Natural killer cell (primary cell): ENCODE results near the gene P3H2. TPM values are rescaled to one million over a fixed set of nuclear protein-coding genes. Genes with fewer than 3 reads are reported as not detected.

Source experiments
- ATAC-seq, 3 donors: fragments of 150-1000 bp in 2 of 3; fragments of 200-7000 bp in 1 of 3; cut with Tn5 transposase; 1 replicate in 1 of 3; 2 replicates in 2 of 3; pipeline ENCODE4 v1.10.0; 2021; ENCODE audit warnings: mild to moderate bottlenecking in 2 of 3, moderate library complexity in 2 of 3
- DNase-seq, 2 donors: peaks; one replicate each; pipeline versions ENCODE4 v3.0.0 to v3.0.0-alpha.2; 2013 to 2021; ENCODE audit warnings: mixed read lengths in 1 of 2
- H3K27ac ChIP-seq: one replicate; pipeline ENCODE4 v1.5.1; 2013; ENCODE audit warnings: mild to moderate bottlenecking, low read length
- H3K27me3 ChIP-seq: one replicate; pipeline ENCODE4 v1.6.1; 2013; ENCODE audit warnings: low read length; ENCODE audit not compliant: control insufficient read depth, insufficient read depth
- H3K36me3 ChIP-seq: one replicate; pipeline ENCODE4 v1.6.1; 2013; ENCODE audit warnings: low read length; ENCODE audit not compliant: control insufficient read depth, insufficient read depth
- H3K4me1 ChIP-seq: one replicate; pipeline ENCODE4 v1.6.1; 2013; ENCODE audit warnings: low read length; ENCODE audit not compliant: control insufficient read depth, insufficient read depth
- H3K4me3 ChIP-seq: one replicate; pipeline ENCODE4 v1.5.1; 2013; ENCODE audit warnings: low read length
- H3K9me3 ChIP-seq: one replicate; pipeline ENCODE4 v1.6.1; 2013; ENCODE audit warnings: low read length; ENCODE audit not compliant: control insufficient read depth, insufficient read depth
- H3K27ac Mint-ChIP-seq, 2 donors: one replicate each; pipeline ENCODE4 v1.8.0; 2022; ENCODE audit warnings: mild to moderate bottlenecking in 2 of 2, mixed read lengths in 2 of 2, moderate library complexity in 1 of 2
- H3K27me3 Mint-ChIP-seq, 2 donors: one replicate each; pipeline ENCODE4 v1.8.0; 2022; ENCODE audit warnings: low read depth in 2 of 2, mixed read lengths in 2 of 2
- H3K36me3 Mint-ChIP-seq: one replicate; pipeline ENCODE4 v1.8.0; 2022; ENCODE audit warnings: mixed read lengths
- H3K4me1 Mint-ChIP-seq, 2 donors: one replicate each; pipeline ENCODE4 v1.8.0; 2022; ENCODE audit warnings: mixed read lengths in 2 of 2
- H3K4me3 Mint-ChIP-seq: one replicate; pipeline ENCODE4 v1.8.0; 2022; ENCODE audit warnings: mild to moderate bottlenecking, moderate library complexity, mixed read lengths
- H3K9me3 Mint-ChIP-seq, 2 donors: one replicate each; pipeline ENCODE4 v1.8.0; 2022; ENCODE audit warnings: mixed read lengths in 2 of 2
- WGBS: methylation state at CpG from one replicate; pipeline ENCODE4 v1.1.7; 2013; ENCODE audit warnings: missing lambda C conversion rate; ENCODE audit not compliant: insufficient coverage; 5-methylcytosine and 5-hydroxymethylcytosine counted together
- intact Hi-C: fragments of 100-400 bp; cut with micrococcal nuclease; formaldehyde crosslinking; loops from one replicate; pipeline ENCODE4 v1.14.2; 2022
- total RNA-seq, 4 donors: library from RNA; stranded (reverse); fragments of 120-200 nt in 1 of 4; gene quantifications; one replicate each; pipeline versions ENCODE4 v1.2.3 to v1.2.4, GENCODE V29; 2013 to 2022
- TF ChIP-seq, protein P1 (sequence below): fragments of 200-600 bp; IDR thresholded peaks from one replicate; pipeline ENCODE4 v1.8.0; 2022; ENCODE audit warnings: antibody characterized with exemption

P3H2 gene
- total RNA-seq, 3 donors from 2014 or later (not counting 1 experiment from before 2014, with no cell fraction given) = 0.43 to 1.0 (median 0.64) TPM

DNA sequence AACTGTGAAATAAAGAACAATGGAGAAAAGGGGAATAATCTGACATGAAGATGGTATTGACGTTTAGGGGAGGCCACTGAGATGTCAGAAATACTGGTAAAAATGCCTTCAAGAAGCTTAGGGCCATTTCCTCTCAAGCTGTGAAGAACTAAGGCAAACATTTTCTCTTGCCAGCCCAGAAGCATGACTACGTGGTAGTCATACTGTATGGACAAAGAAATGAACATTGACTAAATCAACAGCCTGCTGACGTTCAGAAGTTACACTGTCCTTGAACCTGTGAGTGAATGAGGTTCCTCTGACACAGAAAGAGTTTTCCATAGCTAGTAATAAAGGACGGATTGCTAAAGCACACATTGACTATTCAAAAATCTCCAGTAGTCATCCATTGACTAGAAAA is 121.0 kb downstream of the P3H2 start:
- Histone ChIP-seq H3K27me3 (no peaks in the 10 kb centered on the region), H3K9me3 (no peaks in the 10 kb centered on the region), H3K36me3 (no peaks in the 10 kb centered on the region), H3K27ac (no peak overlapping the region), H3K4me1 (no peaks in the 10 kb centered on the region), H3K4me3 (no peak overlapping the region)
- H3K27me3 Mint-ChIP-seq = peaks cover 0 to 2% of the 10 kb centered on the region in 2 donors
- intact Hi-C loops = no loop called here
- H3K9me3 Mint-ChIP-seq = peaks cover 3 to 6% of the 10 kb centered on the region in 2 donors
- WGBS = 71% methylated on average over 4 of the region's 4 CpGs
- DNase-seq (no peak), ATAC-seq (no peak)
- no peak overlapping the region for H3K4me3 Mint-ChIP-seq
- H3K4me1 Mint-ChIP-seq = no peaks in the 10 kb centered on the region
- no peaks in the 10 kb centered on the region for H3K36me3 Mint-ChIP-seq
- TF ChIP-seq, protein P1, sequence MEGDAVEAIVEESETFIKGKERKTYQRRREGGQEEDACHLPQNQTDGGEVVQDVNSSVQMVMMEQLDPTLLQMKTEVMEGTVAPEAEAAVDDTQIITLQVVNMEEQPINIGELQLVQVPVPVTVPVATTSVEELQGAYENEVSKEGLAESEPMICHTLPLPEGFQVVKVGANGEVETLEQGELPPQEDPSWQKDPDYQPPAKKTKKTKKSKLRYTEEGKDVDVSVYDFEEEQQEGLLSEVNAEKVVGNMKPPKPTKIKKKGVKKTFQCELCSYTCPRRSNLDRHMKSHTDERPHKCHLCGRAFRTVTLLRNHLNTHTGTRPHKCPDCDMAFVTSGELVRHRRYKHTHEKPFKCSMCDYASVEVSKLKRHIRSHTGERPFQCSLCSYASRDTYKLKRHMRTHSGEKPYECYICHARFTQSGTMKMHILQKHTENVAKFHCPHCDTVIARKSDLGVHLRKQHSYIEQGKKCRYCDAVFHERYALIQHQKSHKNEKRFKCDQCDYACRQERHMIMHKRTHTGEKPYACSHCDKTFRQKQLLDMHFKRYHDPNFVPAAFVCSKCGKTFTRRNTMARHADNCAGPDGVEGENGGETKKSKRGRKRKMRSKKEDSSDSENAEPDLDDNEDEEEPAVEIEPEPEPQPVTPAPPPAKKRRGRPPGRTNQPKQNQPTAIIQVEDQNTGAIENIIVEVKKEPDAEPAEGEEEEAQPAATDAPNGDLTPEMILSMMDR = no peak
- H3K27ac Mint-ChIP-seq = no peak overlapping the region

DNA sequence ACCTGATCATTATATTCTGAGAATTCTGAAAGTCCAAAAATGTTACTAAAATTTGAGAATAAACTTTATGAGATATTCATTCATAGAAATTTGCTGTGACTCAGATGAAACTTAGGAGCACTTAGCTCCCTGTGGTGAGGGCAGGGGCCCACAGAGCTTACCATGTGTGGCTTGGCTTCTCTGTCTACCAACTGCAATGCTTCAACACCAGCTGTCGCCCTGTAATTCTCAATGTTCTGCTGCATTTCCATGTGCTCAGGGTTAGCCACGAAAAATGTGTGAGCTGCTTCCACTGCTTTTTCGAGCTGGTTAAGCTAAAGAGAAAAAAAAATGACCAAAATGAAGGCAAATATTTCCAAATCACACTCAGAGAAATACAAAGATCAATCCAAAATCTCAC is 125.6 kb downstream of the P3H2 start:
- Mint-ChIP-seq H3K27ac (no peak overlapping the region), H3K27me3 (peaks cover 0 to 2% of the 10 kb centered on the region in 2 donors), H3K9me3 (peaks cover 3 to 6% of the 10 kb centered on the region in 2 donors), H3K4me3 (no peak overlapping the region), H3K4me1 (no peaks in the 10 kb centered on the region), H3K36me3 (no peaks in the 10 kb centered on the region)
- Histone ChIP-seq H3K27me3 (no peaks in the 10 kb centered on the region), H3K27ac (no peak overlapping the region), H3K4me1 (no peaks in the 10 kb centered on the region), H3K4me3 (no peak overlapping the region), H3K9me3 (no peaks in the 10 kb centered on the region), H3K36me3 (no peaks in the 10 kb centered on the region)
- TF ChIP-seq, protein P1 = no peak
- no peak for DNase-seq
- WGBS = 53% methylated on average over 3 of the region's 3 CpGs
- no peak for ATAC-seq
- intact Hi-C loops = no loop called here

DNA sequence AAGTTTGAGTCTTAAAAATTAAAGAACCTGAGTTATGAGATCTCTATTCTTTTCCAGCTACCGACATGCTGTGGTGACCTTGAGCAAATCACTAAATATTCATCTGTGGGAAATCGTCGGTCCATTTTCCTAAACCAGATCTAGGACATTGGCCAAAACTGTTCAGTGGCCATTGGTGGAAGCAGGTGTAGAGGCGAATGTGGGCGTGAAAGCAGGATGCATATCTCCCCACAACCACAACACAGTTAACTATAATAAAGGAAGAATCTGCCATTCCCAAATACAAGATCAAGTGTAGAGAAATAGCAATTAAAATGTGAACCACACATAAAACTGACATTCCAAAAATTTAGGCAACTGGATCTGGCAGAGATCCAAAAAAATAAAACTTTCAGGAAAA is 129.9 kb downstream of the P3H2 start:
- no peaks in the 10 kb centered on the region for H3K36me3 ChIP-seq
- H3K4me1 Mint-ChIP-seq = no peaks in the 10 kb centered on the region
- 94% methylated on average over 3 of the region's 5 CpGs for WGBS
- ATAC-seq (no peak), DNase-seq (no peak)
- H3K27me3 Mint-ChIP-seq = no peaks in the 10 kb centered on the region
- no peaks in the 10 kb centered on the region for H3K27me3 ChIP-seq
- no peak overlapping the region for H3K4me3 ChIP-seq
- H3K4me1 ChIP-seq = no peaks in the 10 kb centered on the region
- H3K27ac ChIP-seq = no peak overlapping the region
- H3K9me3 ChIP-seq = no peaks in the 10 kb centered on the region
- no peak overlapping the region for H3K27ac Mint-ChIP-seq
- TF ChIP-seq, protein P1 = no peak
- intact Hi-C loops = no loop called here
- peaks cover 0 to 2% of the 10 kb centered on the region in 2 donors for H3K9me3 Mint-ChIP-seq
- H3K36me3 Mint-ChIP-seq = no peaks in the 10 kb centered on the region
- H3K4me3 Mint-ChIP-seq = no peak overlapping the region

DNA sequence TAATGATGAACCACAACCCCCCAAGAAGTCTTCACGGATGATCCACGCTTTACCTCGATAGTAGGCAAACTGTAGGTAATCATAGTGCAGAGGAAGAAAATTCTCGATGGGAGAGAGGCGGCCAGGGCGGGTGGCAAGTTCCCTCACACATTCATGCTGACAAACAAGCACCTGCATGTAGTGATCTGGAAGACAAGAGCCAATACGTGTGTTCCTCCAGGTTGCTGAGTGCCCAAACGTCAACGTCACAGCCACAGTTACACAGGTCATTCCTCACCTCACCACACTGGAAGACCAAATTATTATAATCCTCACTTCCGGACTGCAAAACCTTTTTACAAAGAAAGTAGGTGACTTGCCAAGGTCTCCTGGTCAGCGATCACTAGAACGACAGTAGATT is 131.8 kb downstream of the P3H2 start:
- H3K4me3 ChIP-seq = no peak overlapping the region
- H3K27ac Mint-ChIP-seq = no peak overlapping the region
- intact Hi-C loops = no loop called here
- H3K27me3 ChIP-seq = no peaks in the 10 kb centered on the region
- H3K27ac ChIP-seq = no peak overlapping the region
- peaks cover 0 to 2% of the 10 kb centered on the region in 2 donors for H3K9me3 Mint-ChIP-seq
- H3K36me3 ChIP-seq = no peaks in the 10 kb centered on the region
- H3K4me1 Mint-ChIP-seq = no peaks in the 10 kb centered on the region
- no peaks in the 10 kb centered on the region for H3K27me3 Mint-ChIP-seq
- H3K36me3 Mint-ChIP-seq = no peaks in the 10 kb centered on the region
- 88% methylated on average over 12 of the region's 12 CpGs for WGBS
- no peak overlapping the region for H3K4me3 Mint-ChIP-seq
- no peaks in the 10 kb centered on the region for H3K9me3 ChIP-seq
- H3K4me1 ChIP-seq = no peaks in the 10 kb centered on the region
- TF ChIP-seq, protein P1 = no peak
- DNase-seq (no peak), ATAC-seq (no peak)
